C4-2B (cell line): ENCODE data around the gene PRX.

Source experiments
- ZFX ChIP-seq: fragments of 450-650 bp; IDR thresholded peaks from 2 replicates; pipeline ENCODE4 v1.6.1; 2017
- TF ChIP-seq, protein P1 (sequence below): fragments of 450-650 bp; conservative IDR thresholded peaks from 2 replicates; pipeline ENCODE4 v1.5.1; 2017; ENCODE audit warnings: mild to moderate bottlenecking

DNA sequence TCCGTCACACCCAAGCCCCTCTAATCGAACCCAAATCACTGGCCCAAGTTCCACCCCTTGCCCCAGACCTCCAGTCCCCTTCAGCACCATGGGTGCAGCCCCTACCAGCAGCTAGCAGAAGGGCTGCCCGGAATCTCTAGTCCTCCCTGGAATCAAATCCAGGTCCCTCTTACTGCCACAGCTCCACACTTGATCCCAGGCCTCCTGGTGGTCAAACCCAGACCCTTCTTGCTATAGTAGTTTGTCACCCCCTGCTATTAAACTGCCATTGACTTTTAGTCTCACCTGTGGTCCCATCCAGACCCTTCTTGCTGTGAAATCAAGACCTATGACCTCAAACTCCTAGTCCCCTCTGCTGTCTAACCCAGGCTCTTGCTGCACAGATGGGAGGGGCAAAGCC lies 31.9 kb downstream of the PRX start:
- TF ChIP-seq, protein P1, sequence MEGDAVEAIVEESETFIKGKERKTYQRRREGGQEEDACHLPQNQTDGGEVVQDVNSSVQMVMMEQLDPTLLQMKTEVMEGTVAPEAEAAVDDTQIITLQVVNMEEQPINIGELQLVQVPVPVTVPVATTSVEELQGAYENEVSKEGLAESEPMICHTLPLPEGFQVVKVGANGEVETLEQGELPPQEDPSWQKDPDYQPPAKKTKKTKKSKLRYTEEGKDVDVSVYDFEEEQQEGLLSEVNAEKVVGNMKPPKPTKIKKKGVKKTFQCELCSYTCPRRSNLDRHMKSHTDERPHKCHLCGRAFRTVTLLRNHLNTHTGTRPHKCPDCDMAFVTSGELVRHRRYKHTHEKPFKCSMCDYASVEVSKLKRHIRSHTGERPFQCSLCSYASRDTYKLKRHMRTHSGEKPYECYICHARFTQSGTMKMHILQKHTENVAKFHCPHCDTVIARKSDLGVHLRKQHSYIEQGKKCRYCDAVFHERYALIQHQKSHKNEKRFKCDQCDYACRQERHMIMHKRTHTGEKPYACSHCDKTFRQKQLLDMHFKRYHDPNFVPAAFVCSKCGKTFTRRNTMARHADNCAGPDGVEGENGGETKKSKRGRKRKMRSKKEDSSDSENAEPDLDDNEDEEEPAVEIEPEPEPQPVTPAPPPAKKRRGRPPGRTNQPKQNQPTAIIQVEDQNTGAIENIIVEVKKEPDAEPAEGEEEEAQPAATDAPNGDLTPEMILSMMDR: no peak
- no peak for TF ChIP-seq ZFX
